ENCODE data around the gene PFDN4. TPM values are rescaled to one million over a fixed set of nuclear protein-coding genes. Genes with fewer than 3 reads are reported as not detected.

PFDN4 gene
- total and polyA plus RNA-seq, 2 of the 13 experiments (the other 11 are each of a cell fraction or from before 2014, with no cell fraction given): 59.8 to 227 TPM

- TF ChIP-seq CTCF (CRISPR knock-in tag; IDR thresholded peaks at IDR 0.05) (peak; percentile 3; the same call in 1 of the 2 replicates), ZNF777 (CRISPR knock-in tag; IDR thresholded peaks at IDR 0.05) (no peak; the same call in 1 of the 2 replicates), ZNF354B (CRISPR knock-in tag; IDR thresholded peaks at IDR 0.05) (no peak), CENPT (CRISPR knock-in tag; IDR thresholded peaks at IDR 0.05; ENCODE audit: low read depth) (0 out of 2 replicates have a peak, but pooled peaks have one; percentile 6), RBFOX2 (IDR thresholded peaks at IDR 0.05; ENCODE audit: low read depth, low read length) (0 out of 2 replicates have a peak, but pooled peaks have one; percentile 35), NCOA5 (CRISPR knock-in tag; IDR thresholded peaks at IDR 0.05) (no peak), ZFP36 (IDR thresholded peaks at IDR 0.05; ENCODE audit: borderline replicate concordance, low read depth, low read length, partially characterized antibody) (no peak), ZNF260 (CRISPR knock-in tag; IDR thresholded peaks at IDR 0.05; ENCODE audit: borderline replicate concordance, low read depth) (0 out of 2 replicates have a peak, but pooled peaks have one; percentile 21), HNRNPL (IDR thresholded peaks at IDR 0.05; ENCODE audit: low read depth, low read length) (0 out of 2 replicates have a peak, but pooled peaks have one; percentile 61), IRF1 (CRISPR knock-in tag; IDR thresholded peaks at IDR 0.05; ENCODE audit: low read depth) (no peak), RAD21 (CRISPR knock-in tag; IDR thresholded peaks at IDR 0.05) (peak; percentile 17; the same call in 1 of the 2 replicates), SOX6 (IDR thresholded peaks at IDR 0.05) (no peak), SOX6 (CRISPR knock-in tag; IDR thresholded peaks at IDR 0.05) (peak; percentile 5), LCORL (IDR thresholded peaks at IDR 0.05) (no peak), LCORL (CRISPR knock-in tag; IDR thresholded peaks at IDR 0.05) (0 out of 2 replicates have a peak, but pooled peaks have one; percentile 8), ZNF564 (CRISPR knock-in tag; IDR thresholded peaks at IDR 0.05) (no peak), ZNF749 (CRISPR knock-in tag; IDR thresholded peaks at IDR 0.05; ENCODE audit: borderline replicate concordance) (peak; percentile 75; the same call in 1 of the 2 replicates), ATAD3A (CRISPR knock-in tag; IDR thresholded peaks at IDR 0.05) (no peak), NFATC3 (CRISPR knock-in tag; IDR thresholded peaks at IDR 0.05) (no peak), RXRA (CRISPR knock-in tag; IDR thresholded peaks at IDR 0.05) (no peak), RNF2 (conservative IDR thresholded peaks at IDR 0.05; ENCODE audit: low read depth) (no peak), CREM (IDR thresholded peaks at IDR 0.05) (no peak), CREM (CRISPR knock-in tag; IDR thresholded peaks at IDR 0.05) (no peak), ZFP41 (CRISPR knock-in tag; IDR thresholded peaks at IDR 0.05; ENCODE audit: borderline replicate concordance) (no peak), NFE2 (CRISPR knock-in tag; IDR thresholded peaks at IDR 0.05) (no peak)
- TF ChIP-seq, protein P1, sequence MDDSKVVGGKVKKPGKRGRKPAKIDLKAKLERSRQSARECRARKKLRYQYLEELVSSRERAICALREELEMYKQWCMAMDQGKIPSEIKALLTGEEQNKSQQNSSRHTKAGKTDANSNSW (CRISPR knock-in tag; IDR thresholded peaks at IDR 0.05; ENCODE audit: borderline replicate concordance): no peak
- TF ChIP-seq, protein P2, sequence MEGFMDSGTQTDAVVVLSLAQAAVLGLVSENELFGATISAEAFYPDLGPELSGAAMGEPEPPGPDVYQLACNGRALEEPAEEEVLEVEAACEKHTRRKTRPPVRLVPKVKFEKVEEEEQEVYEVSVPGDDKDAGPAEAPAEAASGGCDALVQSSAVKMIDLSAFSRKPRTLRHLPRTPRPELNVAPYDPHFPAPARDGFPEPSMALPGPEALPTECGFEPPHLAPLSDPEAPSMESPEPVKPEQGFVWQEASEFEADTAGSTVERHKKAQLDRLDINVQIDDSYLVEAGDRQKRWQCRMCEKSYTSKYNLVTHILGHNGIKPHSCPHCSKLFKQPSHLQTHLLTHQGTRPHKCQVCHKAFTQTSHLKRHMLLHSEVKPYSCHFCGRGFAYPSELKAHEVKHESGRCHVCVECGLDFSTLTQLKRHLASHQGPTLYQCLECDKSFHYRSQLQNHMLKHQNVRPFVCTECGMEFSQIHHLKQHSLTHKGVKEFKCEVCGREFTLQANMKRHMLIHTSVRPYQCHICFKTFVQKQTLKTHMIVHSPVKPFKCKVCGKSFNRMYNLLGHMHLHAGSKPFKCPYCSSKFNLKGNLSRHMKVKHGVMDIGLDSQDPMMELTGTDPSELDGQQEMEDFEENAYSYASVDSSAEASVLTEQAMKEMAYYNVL (CRISPR knock-in tag; IDR thresholded peaks at IDR 0.05; ENCODE audit: borderline replicate concordance): no peak
Observed at GRCh38 chr20:54172856-54173652, 34.8 kb upstream of the PFDN4 start (continued).
